ENCODE results near the gene S1PR4. TPM values are rescaled to one million over a fixed set of nuclear protein-coding genes. Genes with fewer than 3 reads are reported as not detected.
A peak's percentile ranks its signal among the peaks of the same experiment; 100 is the strongest.

Gene S1PR4
- polyA plus RNA-seq, 2 donors: 1.5 to 2.4 TPM

GRCh38 chr19:3176715-3177501 is 1.7 kb upstream of the S1PR4 start:
- WGBS, 2 donors: 59 to 61% methylated on average over 11 of the region's 11 CpGs
- Histone ChIP-seq H3K4me1 (ENCODE audit: control insufficient read depth in 2 of 2, insufficient read depth in 2 of 2, low read length in 1 of 2) (peaks cover 0 to 17% of the 10 kb centered on the region in 2 donors), H3K36me3 (ENCODE audit: control insufficient read depth in 2 of 2, insufficient read depth in 2 of 2, low read length in 1 of 2) (peaks cover 0 to under 1% of the 10 kb centered on the region in 2 donors), H3K27me3 (ENCODE audit: control insufficient read depth in 1 of 2, insufficient read depth in 2 of 2, low read length in 2 of 2) (no peaks in the 10 kb centered on the region), H3K27ac (ENCODE audit: low read depth in 2 of 2, low read length in 1 of 2) (peak overlapping the region; percentile 31 to 82), H3K4me3 (ENCODE audit: low read depth in 1 of 2, low read length in 2 of 2) (no peak overlapping the region), H3K9me3 (ENCODE audit: control insufficient read depth in 2 of 2, insufficient read depth in 1 of 2, low read depth in 1 of 2, low read length in 1 of 2) (no peaks in the 10 kb centered on the region)

GRCh38 chr19:3178973-3179738 is 587 bp downstream of the S1PR4 start:
- H3K4me3 ChIP-seq (ENCODE audit: low read depth in 1 of 2, low read length in 2 of 2): peak overlapping the region; percentile 14 to 52
- no peaks in the 10 kb centered on the region for H3K9me3 ChIP-seq (ENCODE audit: control insufficient read depth in 2 of 2, insufficient read depth in 1 of 2, low read depth in 1 of 2, low read length in 1 of 2)
- no peaks in the 10 kb centered on the region for H3K27me3 ChIP-seq (ENCODE audit: control insufficient read depth in 1 of 2, insufficient read depth in 2 of 2, low read length in 2 of 2)
- H3K27ac ChIP-seq (ENCODE audit: low read depth in 2 of 2, low read length in 1 of 2): peak overlapping the region; percentile 29 to 34
- no peaks in the 10 kb centered on the region for H3K36me3 ChIP-seq (ENCODE audit: control insufficient read depth in 2 of 2, insufficient read depth in 2 of 2, low read length in 1 of 2)
- 74 to 76% methylated on average over 51 to 52 of the region's 52 CpGs for WGBS, 2 donors
- H3K4me1 ChIP-seq (ENCODE audit: control insufficient read depth in 2 of 2, insufficient read depth in 2 of 2, low read length in 1 of 2): peaks cover 0 to 17% of the 10 kb centered on the region in 2 donors

GRCh38 chr19:3179739-3180293 is 1.2 kb downstream of the S1PR4 start:
- Histone ChIP-seq H3K4me1 (ENCODE audit: control insufficient read depth in 2 of 2, insufficient read depth in 2 of 2, low read length in 1 of 2) (peaks cover 0 to 17% of the 10 kb centered on the region in 2 donors), H3K27ac (ENCODE audit: low read depth in 2 of 2, low read length in 1 of 2) (peak overlapping the region; percentile 14 to 34), H3K36me3 (ENCODE audit: control insufficient read depth in 2 of 2, insufficient read depth in 2 of 2, low read length in 1 of 2) (no peaks in the 10 kb centered on the region), H3K27me3 (ENCODE audit: control insufficient read depth in 1 of 2, insufficient read depth in 2 of 2, low read length in 2 of 2) (no peaks in the 10 kb centered on the region), H3K4me3 (ENCODE audit: low read depth in 1 of 2, low read length in 2 of 2) (peak overlapping the region; percentile 14 to 52), H3K9me3 (ENCODE audit: control insufficient read depth in 2 of 2, insufficient read depth in 1 of 2, low read depth in 1 of 2, low read length in 1 of 2) (no peaks in the 10 kb centered on the region)
- WGBS, 2 donors: 70 to 74% methylated on average over 31 of the region's 31 CpGs

- WGBS, 2 donors: 75 to 78% methylated on average over 13 of the region's 13 CpGs
Measured at GRCh38 chr19:3183721-3184641, 5.4 kb downstream of the S1PR4 start.

GRCh38 chr19:3184847-3185460 is 6.4 kb downstream of the S1PR4 start:
- Histone ChIP-seq H3K36me3 (ENCODE audit: control insufficient read depth in 2 of 2, insufficient read depth in 2 of 2, low read length in 1 of 2) (peaks cover 0 to 6% of the 10 kb centered on the region in 2 donors), H3K9me3 (ENCODE audit: control insufficient read depth in 2 of 2, insufficient read depth in 1 of 2, low read depth in 1 of 2, low read length in 1 of 2) (no peaks in the 10 kb centered on the region), H3K27me3 (ENCODE audit: control insufficient read depth in 1 of 2, insufficient read depth in 2 of 2, low read length in 2 of 2) (no peaks in the 10 kb centered on the region), H3K4me1 (ENCODE audit: control insufficient read depth in 2 of 2, insufficient read depth in 2 of 2, low read length in 1 of 2) (peaks cover 9 to 19% of the 10 kb centered on the region in 2 donors), H3K4me3 (ENCODE audit: low read depth in 1 of 2, low read length in 2 of 2) (peak overlapping the region; percentile 81 to 87), H3K27ac (ENCODE audit: low read depth in 2 of 2, low read length in 1 of 2) (no peak overlapping the region)
- 15 to 18% methylated on average over 14 of the region's 14 CpGs for WGBS, 2 donors

More at GRCh38 chr19:3183721-3184641, 5.4 kb downstream of the S1PR4 start:
- H3K4me1 ChIP-seq (ENCODE audit: control insufficient read depth in 2 of 2, insufficient read depth in 2 of 2, low read length in 1 of 2): peaks cover 9 to 15% of the 10 kb centered on the region in 2 donors
- H3K27ac ChIP-seq (ENCODE audit: low read depth in 2 of 2, low read length in 1 of 2): no peak overlapping the region
- H3K4me3 ChIP-seq (ENCODE audit: low read depth in 1 of 2, low read length in 2 of 2): no peak overlapping the region
- no peaks in the 10 kb centered on the region for H3K9me3 ChIP-seq (ENCODE audit: control insufficient read depth in 2 of 2, insufficient read depth in 1 of 2, low read depth in 1 of 2, low read length in 1 of 2)
- H3K36me3 ChIP-seq (ENCODE audit: control insufficient read depth in 2 of 2, insufficient read depth in 2 of 2, low read length in 1 of 2): no peaks in the 10 kb centered on the region
- no peaks in the 10 kb centered on the region for H3K27me3 ChIP-seq (ENCODE audit: control insufficient read depth in 1 of 2, insufficient read depth in 2 of 2, low read length in 2 of 2)

GRCh38 chr19:3185461-3186159 is 7.0 kb downstream of the S1PR4 start, which contains the start of gene NCLN:
Gene NCLN, plus strand, starts transcription at chr19:3185930. Its CDS starts 101 bp downstream, at chr19:3186031.
- peak within 1 kb of the TSS; percentile 69 to 87 for H3K27ac ChIP-seq (ENCODE audit: low read depth in 2 of 2, low read length in 1 of 2)
- 0% methylated on average over 55 to 69 of the region's 69 CpGs for WGBS, 2 donors
- no peaks in the 10 kb centered on the region for H3K9me3 ChIP-seq (ENCODE audit: control insufficient read depth in 2 of 2, insufficient read depth in 1 of 2, low read depth in 1 of 2, low read length in 1 of 2)

GRCh38 chr19:3186160-3186688 is 7.7 kb downstream of the S1PR4 start:
- WGBS, 2 donors: 0 to 1% methylated on average over 27 to 38 of the region's 38 CpGs
- peak overlapping the region; percentile 81 to 87 for H3K4me3 ChIP-seq (ENCODE audit: low read depth in 1 of 2, low read length in 2 of 2)
- peak overlapping the region; percentile 58 to 87 for H3K27ac ChIP-seq (ENCODE audit: low read depth in 2 of 2, low read length in 1 of 2)
- H3K9me3 ChIP-seq (ENCODE audit: control insufficient read depth in 2 of 2, insufficient read depth in 1 of 2, low read depth in 1 of 2, low read length in 1 of 2): no peaks in the 10 kb centered on the region
- peaks cover 0 to 9% of the 10 kb centered on the region in 2 donors for H3K36me3 ChIP-seq (ENCODE audit: control insufficient read depth in 2 of 2, insufficient read depth in 2 of 2, low read length in 1 of 2)
- H3K27me3 ChIP-seq (ENCODE audit: control insufficient read depth in 1 of 2, insufficient read depth in 2 of 2, low read length in 2 of 2): no peaks in the 10 kb centered on the region
- H3K4me1 ChIP-seq (ENCODE audit: control insufficient read depth in 2 of 2, insufficient read depth in 2 of 2, low read length in 1 of 2): peaks cover 9 to 19% of the 10 kb centered on the region in 2 donors

More at GRCh38 chr19:3185461-3186159, 7.0 kb downstream of the S1PR4 start, which contains the start of gene NCLN:
- Histone ChIP-seq H3K4me1 (ENCODE audit: control insufficient read depth in 2 of 2, insufficient read depth in 2 of 2, low read length in 1 of 2) (peaks cover 9 to 19% of the 10 kb centered on the region in 2 donors), H3K27me3 (ENCODE audit: control insufficient read depth in 1 of 2, insufficient read depth in 2 of 2, low read length in 2 of 2) (no peaks in the 10 kb centered on the region), H3K36me3 (ENCODE audit: control insufficient read depth in 2 of 2, insufficient read depth in 2 of 2, low read length in 1 of 2) (peaks cover 0 to 9% of the 10 kb centered on the region in 2 donors), H3K4me3 (ENCODE audit: low read depth in 1 of 2, low read length in 2 of 2) (peak within 1 kb of the TSS; percentile 81 to 87)
